SIG-M5 treated with dmso at 0.1 percent for 504 hours (cell line): Measurements from ENCODE around the gene PGM2.

Source experiments
- DNase-seq: peaks from one replicate; lab custom pipeline; 2025; ENCODE audit not compliant: unreplicated experiment; lab: John Stamatoyannopoulos, UW

Gene PGM2

DNA sequence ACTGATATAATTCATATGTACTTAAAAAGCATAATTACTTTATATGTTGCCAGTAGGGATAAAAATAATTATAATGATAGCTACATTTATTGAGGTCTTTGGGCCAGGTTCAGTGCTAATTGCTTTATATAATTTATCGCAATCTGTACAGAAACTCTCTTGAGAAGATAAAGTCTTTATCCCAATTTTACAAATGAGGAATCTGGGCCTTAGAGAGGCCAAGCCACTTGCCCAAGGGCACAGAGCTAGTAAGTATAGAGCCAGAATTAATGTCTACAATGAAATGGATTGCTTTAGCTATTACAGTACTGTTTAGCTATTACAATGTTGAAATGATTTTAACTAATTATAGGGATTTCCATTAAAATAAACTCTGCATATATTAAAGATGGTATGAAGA is 33.8 kb downstream of the PGM2 start:
- DNase-seq: no peak

DNA sequence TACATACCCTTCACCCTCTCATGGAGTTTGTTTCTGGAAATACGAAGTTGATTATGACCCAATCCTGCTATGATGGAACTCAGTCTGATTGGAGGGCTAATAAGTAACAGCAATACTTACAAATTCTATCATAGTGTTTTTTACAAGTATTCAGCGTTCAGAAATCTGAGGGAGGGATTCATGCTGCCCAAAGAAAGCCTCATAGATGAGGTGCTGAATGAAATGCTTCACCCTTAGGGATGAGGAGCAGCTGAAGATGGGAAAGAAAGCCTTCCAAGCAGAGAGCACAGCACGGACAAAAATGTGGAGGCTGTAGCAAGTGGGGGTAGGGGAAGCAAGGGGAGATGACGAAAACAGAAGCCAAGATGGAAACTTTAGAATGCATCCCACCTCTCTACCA is 36.5 kb downstream of the PGM2 start:
- no peak for DNase-seq

DNA sequence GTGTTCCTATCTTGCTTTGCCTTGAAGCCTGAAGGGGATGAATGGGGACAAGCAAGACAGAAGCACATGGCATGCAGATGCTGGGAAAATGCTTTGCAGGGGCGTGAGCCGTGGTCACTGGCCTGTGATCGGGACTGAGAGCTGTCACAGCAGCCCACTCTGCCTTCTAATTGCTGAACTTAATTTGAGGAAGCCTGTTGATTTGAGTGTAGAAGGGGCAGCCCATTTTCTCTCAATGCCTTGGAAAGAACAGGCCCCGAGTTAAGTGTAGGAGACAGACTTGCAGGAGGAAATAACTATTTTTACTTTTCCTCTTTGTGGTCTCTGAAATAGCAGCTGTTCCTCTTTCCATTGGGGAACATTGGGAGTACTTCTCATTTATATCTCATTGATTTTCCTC is 38.3 kb downstream of the PGM2 start:
- peak; percentile 84 for DNase-seq

DNA sequence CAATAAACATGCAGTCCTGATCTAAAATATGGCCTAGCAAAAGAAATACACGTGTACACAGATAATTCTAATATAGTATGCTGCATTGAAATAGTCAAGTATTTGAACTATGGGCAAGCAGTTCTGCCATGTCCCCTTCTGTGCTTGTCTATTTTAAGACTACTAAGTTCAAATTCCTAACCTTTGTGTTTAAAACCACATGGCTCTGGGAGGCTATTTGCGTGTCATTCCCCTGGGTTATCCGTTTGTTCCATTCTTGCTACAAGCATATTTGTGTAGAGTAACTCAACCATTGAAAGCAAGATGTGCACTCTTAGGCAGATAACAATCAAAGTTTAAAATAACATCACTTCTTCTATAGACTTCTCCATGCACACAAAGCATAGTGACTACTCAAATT is 39.0 kb downstream of the PGM2 start:
- DNase-seq: peak; percentile 51

DNA sequence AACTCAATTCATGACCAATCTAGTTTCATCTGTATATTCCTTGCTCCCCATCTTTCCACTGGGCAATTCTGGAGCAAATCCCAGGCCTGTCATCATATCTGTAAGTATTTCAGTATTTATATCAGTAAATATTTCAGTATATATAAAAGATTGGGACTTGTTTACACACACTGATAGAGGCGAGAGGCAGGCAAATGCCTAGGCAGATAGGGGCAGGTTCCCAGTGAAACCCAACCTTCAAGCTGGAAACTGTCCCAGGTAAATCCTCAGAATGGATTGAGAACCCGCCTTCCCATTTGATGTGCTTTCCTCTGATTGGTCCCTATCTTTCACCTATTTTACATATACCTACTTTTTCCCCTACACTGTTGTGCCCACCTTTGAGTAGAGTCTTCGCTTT is 40.6 kb downstream of the PGM2 start:
- DNase-seq: no peak

DNA sequence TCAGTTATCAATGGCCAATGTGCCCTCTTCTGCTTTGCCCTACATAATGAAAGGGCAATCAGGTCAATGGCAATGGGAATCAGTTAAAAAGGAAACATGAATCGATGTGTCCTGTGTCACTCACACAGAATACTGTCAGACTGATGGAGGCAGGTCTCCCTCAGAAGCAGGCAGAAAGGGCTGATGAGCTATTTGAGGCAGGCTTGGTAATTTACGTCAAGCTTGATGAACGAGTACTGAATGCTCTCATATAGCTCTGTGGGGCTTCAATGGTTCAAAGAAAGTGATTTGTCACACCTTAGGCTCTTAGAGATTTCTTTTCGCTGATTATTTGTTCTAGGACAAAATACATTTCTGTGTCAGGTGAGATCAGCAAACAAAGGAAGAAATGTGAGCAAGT is 41.8 kb downstream of the PGM2 start:
- no peak for DNase-seq

DNA sequence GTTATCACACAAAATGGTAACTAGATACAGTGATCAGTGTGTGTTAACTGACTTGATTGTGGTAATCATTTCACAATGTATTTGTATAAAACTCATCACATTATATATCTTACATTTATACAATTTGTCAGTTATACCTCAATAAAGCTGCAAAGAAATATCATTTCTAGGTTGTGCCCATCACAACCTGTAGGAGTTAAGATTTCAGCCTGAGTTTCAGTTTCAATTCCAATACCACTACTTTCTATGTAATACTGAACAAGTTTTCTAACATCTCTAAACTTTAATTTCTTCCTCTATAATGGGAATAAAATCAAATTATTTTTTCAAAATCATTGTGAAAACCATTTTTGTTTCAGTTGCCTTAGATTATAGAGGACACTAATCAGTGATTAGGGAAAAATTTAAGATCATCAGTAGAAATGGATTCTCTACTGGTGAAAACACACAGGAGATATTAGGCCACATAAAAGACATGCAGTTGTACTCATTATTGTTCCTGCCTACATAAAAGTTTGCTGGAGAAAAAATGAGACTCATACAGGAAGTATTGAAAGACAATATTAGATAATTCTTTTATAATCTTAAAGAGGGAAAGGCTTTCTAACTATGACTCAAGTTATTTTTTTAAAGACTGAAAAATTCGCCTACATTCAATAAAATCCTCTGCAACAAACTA is 46.0 kb downstream of the PGM2 start:
- DNase-seq: no peak

DNA sequence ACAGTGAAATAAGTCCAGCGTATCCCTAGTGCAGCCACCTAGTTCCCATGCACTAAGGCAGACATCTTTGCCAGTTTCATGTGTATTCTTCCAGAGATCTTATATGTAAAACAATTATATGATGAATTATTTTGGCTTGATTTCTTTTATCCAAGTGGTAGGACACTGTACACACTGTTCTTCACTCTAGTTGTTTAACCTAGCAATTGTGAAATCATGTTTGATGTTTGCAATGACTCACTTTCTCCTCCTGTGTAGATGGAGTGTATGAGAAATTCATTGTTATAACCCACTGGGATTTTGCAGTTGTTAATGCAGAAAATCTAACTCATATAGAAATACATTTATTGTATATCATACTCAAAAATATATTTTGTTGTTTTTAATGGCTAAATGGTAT is 46.9 kb downstream of the PGM2 start:
- peak; percentile 58 for DNase-seq

DNA sequence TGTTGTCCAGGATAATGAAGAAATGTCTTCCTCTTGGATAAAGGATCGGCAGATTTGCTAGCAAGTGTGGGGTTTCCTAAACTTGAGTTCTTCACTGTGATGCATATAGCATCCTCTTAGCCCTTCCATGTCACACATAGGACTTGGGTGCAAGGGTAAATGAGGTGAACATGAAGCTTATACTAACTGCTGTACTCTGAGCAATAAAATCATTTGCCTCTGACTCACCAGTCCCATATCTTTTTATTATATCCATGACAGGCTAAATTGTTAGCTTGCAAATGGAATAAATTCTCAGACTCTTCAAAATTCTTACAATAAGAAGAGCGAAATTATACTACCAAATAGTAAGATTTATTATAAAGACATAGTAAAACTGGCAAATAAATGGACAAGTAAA is 49.7 kb downstream of the PGM2 start:
- DNase-seq: no peak

DNA sequence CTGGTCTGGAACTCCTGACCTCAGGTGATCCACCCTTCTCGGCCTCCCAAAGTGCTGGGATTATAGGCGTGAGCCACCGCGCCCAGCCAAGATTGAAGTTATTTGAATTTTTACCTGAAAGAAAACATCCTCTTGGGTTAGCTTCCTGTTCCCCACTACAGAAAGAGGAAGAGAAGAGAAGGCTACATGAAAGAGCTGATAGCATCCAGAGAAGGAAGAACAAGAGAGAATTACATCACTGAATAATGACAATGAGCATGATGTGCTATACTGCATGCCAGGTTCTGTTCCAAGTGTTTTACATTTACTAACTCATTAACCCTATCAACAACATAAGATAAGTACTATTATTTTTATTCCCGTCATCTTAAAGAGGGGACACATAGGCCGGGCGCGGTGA is 52.9 kb downstream of the PGM2 start:
- peak; percentile 82 for DNase-seq

DNA sequence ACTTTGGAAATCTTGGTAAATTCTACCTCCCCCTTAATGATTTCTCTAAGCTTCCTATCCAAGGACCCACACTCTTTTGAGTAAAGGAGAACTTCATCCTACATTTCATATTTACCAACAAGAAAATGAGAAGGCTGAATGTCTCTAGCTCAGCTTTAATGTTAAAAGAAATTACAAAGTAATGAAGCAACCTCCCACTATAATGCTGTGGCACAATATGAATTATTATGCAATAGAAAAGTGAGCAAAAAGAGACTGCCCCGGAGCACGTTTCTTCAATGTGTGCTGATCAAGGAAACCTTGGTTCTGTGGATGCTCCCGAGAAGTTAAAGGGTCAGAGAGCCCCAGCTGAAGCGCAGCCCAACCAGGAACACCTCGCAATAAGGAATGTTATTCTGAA is 55.3 kb downstream of the PGM2 start:
- no peak for DNase-seq

DNA sequence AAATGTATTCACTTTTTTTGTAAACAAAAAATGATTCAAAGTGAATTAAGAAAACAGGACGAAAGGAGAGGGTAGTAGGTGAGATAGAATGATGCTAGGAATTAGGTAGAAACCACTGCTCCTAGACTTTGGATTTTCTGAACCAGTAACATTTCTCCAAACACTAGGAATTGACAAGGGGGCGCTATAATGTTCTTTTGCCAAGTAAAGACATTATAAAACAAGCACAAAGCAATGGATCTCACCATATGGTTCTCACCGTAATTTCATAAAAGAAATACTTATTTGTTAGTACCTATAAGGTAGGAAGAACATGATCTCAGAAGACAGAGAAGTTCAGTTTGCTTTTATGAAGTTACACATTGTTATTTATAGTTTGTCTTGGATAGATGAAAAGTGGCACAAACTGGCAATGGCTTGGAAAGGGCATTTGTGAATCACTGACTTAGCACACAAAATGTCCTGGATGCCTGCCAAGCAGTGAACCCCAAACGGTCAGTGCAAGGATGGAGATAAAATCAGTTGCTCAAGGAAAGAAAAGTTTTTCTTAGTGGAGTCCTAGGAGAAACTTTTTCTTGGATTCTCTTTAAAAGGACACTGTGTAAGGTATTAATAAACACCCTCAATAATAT is 56.3 kb downstream of the PGM2 start:
- DNase-seq: no peak

DNA sequence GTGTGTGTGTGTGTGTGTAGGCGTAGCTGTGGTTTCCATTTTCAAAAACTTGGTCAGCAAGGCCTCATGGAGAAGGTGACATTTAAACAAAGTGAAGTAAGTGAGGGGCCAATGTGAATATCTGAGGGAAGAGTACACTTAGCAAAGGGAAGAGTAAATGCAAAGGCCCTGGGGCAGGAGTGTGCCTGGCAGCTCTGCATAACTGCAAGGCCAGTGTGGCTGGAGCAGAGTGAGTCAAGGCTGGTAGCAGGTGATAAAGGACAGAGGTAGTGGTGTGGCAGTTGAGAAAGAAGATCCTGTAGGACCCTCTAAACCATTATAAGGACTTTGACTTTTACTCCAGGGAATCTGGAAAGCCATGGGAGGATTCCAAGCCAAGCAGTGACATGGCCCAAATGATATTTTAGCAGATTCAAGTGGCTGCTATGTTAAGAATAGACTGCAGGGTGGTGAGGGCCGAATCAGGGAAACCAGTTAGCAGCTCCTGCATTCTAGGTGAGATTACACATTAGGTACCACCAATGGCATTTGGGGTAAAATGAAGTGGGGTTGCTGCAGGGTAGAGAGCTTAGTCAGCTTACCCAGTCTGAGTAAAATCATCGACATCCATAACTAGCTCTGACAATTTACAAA is 58.5 kb downstream of the PGM2 start:
- no peak for DNase-seq

DNA sequence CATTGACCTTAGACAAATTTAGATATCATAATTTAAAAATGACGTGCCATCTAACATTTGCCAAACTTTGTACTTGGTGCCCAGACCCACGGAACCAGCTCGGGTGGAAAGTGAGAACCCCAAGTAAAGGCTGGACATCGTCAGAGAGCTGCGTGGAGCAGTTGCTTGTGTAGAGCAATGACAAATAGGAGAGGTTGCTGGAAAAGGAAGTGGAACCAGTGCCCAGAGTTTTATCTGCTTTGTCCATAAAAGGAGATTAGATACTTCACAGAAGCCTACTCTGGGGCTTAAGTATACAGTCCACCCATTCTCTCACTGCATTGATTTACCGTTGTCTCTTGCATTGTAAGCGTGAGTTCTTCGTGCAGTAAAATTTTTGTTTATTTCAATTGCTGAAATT is 59.0 kb downstream of the PGM2 start:
- peak; percentile 53 for DNase-seq

DNA sequence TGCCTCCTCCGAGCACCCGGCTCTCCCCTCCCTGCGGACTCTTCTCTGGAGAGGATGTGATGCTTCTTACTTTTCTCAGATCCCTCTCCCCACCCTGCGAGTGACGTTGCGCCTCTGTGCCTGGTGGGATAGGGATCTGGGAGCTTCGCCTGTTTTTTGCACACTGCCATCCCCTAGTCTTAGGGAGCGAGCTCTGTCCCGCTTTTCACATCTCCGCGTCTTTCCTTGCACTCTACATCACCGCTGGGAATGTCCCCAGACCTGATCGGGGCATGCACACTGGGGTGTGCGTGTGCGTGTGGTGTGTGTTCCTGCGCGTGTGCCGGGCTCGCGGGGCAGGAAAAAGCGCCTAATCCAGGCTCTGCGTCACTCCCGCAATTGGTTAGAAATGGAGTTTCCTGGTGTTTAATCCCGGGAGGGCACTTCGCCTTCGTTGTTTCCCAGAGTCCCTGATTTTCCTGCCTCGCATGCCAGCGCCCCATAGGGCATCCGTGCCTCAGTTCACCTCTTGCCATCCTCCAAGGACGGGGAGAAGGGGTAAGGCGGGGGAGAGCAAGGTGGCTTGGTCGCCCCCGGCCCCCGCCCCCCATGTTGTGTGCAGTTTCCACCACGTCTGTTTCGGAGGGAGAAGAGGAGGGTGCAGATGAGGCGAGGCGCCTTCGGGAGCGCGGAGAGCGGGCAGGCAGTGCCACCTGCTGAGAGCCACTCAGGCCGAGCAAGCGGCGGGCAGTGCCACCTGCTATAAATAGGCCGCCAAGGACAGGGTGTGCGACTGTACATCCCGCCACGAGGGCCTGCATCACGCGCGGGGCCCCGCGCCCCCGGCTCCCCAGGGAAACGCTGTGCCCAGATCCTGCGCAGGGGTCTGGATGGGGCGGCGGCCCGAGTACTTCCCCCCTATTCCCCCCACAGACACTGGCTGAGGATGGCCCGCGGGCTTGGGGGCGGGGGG is 63.6 kb downstream of the PGM2 start:
- DNase-seq: no peak

DNA sequence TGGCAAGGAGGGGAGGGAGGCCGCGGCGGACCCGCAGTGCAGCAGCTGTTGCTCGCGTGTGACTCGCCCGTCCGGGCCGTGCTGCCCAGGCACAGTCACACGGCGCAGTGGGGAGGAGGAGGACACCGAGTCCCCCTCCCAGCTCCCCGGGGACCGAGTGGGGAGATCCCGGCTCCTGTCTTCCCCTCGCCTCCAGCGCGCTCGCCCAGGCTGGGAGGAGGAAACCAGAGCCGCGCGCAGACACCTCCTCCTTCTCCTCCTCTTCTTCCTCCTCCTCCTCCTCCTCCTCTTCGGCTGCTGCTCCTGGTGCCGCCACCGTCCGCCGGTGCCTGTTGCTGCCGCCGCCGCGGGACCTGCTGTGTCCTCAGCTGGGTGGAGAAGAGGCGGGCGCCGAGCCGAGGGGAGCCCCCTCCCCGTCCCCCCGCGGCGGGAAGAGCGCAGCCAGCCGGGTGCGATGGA is 64.3 kb downstream of the PGM2 start, which contains the start of gene TBC1D1:
Gene TBC1D1 (plus strand): TSS at position 284 of the 459 bp plus-strand sequence. CDS start 11,012 bp downstream, outside the sequence.
- peak; percentile 41 for DNase-seq

DNA sequence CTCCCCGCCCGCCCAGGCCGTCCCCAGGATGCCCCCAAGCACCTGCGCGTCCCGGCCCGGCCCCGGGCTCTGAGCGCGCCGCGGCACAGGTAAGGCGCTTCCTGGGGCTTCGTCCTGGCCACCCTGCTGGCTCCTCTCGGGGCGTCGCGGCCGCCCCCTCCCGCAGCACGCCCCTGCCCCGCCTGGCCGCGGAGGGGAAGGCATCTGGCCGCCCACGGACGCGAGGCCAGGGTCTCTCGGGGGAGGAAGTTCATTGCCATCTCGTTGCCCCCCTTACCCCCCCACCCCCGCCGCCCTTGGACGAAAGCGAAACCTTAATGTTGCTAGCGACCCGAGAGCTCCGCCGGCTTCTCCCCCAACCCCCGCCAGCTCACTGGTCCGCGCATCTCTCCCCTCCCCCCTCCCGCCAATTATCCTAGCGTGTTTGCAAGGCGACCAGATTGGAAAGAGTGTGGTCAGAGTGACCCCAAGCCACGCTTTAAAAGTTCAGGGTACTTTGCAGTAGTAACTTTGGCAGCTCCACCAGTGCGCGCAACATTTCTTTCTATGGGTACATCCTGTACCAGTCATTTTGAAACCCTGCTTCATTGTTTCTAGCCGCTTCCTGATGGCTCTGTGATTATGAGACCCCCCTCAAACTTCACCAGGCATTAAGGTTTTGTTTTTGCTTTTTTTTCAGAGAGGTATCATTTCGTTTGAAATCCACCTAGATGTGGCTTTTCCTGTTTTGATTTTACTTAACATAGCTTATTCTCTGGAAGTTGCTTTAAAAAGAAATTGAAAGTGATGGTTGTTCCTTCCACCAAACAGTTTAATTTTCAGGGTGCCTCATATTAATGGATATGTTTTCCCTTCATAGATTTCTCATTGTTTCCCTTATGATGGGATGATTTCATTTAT is 65.0 kb downstream of the PGM2 start:
- DNase-seq: peak; percentile 66

DNA sequence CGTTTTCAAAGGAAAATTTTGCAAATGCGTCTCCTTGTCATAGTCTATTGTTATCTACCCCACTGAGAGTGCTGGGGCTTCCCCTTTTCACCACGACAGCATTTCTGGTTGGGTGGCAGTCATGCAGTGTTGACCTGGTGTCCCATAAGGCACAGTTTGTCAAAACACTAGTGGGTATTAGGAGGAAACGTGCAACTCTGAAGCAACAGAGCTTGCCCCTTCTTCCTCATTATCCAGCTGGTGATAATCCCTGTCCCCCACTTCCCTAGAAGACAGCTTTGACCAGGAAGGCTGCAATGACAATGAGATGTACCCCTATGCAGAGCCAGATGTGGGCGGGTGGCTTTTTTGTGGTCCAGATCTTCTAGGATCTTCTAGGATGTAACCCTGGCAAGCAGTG is 66.2 kb downstream of the PGM2 start:
- peak; percentile 48 for DNase-seq

DNA sequence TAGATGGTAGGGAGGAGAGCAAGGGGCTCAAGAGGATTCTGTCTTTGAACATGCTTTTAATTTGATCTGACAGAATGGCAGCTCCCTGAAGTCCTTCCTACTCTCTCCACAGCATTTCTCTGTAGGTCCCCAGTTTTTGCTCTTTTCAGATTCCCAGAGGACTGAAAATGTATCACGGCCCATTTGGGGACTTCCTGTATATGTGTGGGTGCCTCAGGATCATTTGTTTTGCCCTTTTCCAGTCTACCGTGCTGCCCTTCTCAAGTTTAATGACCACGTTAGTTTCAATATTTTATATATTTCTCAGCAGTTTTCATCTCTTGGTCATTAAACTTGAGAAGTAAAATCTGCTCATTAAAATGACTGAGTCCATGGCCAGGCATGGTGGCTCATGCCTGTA is 66.7 kb downstream of the PGM2 start:
- no peak for DNase-seq

DNA sequence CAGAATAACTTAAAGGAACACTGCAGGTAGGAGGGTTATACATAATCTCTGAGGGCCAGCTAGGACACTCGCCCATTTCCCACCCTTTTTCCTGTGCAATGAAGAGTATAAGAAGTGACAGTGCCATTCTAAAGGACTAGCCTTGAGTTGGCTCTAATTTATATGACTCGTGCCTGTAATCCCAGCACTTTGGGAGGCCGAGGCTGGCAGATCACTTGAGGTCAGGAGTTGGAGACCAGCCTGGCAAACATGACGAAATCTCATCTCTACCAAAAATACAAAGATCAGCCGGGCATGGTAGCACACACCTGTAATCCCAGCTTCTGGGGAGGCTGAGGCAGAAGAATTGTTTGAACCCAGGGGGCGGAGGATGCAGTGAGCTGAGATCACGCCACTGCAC is 68.8 kb downstream of the PGM2 start:
- DNase-seq: no peak
